GM18907 (cell line): ENCODE data around the gene TBX3.

Source experiments
- ATAC-seq: cut with Tn5 transposase; IDR thresholded peaks from one replicate; pipeline ENCODE4 v1.9.1; 2021; ENCODE audit warnings: mild to moderate bottlenecking, moderate library complexity; ENCODE audit not compliant: unreplicated experiment

TBX3 gene

GRCh38 chr12:114682785-114683708 is 928 bp downstream of the TBX3 start:
- no peak for ATAC-seq

- no peak for ATAC-seq
These were observed 1.7 kb downstream of the TBX3 start for GRCh38 chr12:114682106-114682784.

GRCh38 chr12:114681116-114681871 is 2.7 kb downstream of the TBX3 start:
- no peak for ATAC-seq

GRCh38 chr12:114680604-114681069 is 3.3 kb downstream of the TBX3 start:
- no peak for ATAC-seq

GRCh38 chr12:114679942-114680341 is 4.0 kb downstream of the TBX3 start:
- ATAC-seq: no peak

GRCh38 chr12:114679452-114679875 is 4.5 kb downstream of the TBX3 start:
- no peak for ATAC-seq

GRCh38 chr12:114678718-114679117 is 5.3 kb downstream of the TBX3 start:
- no peak for ATAC-seq

GRCh38 chr12:114678028-114678427 is 5.9 kb downstream of the TBX3 start:
- no peak for ATAC-seq

- no peak for ATAC-seq
These were observed 7.7 kb downstream of the TBX3 start for GRCh38 chr12:114676142-114676741.

GRCh38 chr12:114674251-114675047 is 9.5 kb downstream of the TBX3 start:
- ATAC-seq: no peak

GRCh38 chr12:114673901-114674250 is 10.1 kb downstream of the TBX3 start:
- ATAC-seq: no peak

- no peak for ATAC-seq
These were observed 10.7 kb downstream of the TBX3 start for GRCh38 chr12:114673169-114673833.

GRCh38 chr12:114672817-114673168 is 11.2 kb downstream of the TBX3 start:
- no peak for ATAC-seq

GRCh38 chr12:114671443-114672411 is 12.2 kb downstream of the TBX3 start:
- no peak for ATAC-seq

- no peak for ATAC-seq
These were observed 12.9 kb downstream of the TBX3 start for GRCh38 chr12:114671066-114671442.

GRCh38 chr12:114670291-114670980 is 13.5 kb downstream of the TBX3 start:
- no peak for ATAC-seq

GRCh38 chr12:114669401-114670290 is 14.3 kb downstream of the TBX3 start:
- no peak for ATAC-seq
